ENCODE data around the gene SAG. TPM values are rescaled to one million over a fixed set of nuclear protein-coding genes. Genes with fewer than 3 reads are reported as not detected.
A peak's percentile ranks its signal among the peaks of the same experiment; 100 is the strongest.

Gene SAG
- total and polyA plus RNA-seq, 2 of the 13 experiments (the other 11 are each of a cell fraction or from before 2014, with no cell fraction given) = not detected

DNA sequence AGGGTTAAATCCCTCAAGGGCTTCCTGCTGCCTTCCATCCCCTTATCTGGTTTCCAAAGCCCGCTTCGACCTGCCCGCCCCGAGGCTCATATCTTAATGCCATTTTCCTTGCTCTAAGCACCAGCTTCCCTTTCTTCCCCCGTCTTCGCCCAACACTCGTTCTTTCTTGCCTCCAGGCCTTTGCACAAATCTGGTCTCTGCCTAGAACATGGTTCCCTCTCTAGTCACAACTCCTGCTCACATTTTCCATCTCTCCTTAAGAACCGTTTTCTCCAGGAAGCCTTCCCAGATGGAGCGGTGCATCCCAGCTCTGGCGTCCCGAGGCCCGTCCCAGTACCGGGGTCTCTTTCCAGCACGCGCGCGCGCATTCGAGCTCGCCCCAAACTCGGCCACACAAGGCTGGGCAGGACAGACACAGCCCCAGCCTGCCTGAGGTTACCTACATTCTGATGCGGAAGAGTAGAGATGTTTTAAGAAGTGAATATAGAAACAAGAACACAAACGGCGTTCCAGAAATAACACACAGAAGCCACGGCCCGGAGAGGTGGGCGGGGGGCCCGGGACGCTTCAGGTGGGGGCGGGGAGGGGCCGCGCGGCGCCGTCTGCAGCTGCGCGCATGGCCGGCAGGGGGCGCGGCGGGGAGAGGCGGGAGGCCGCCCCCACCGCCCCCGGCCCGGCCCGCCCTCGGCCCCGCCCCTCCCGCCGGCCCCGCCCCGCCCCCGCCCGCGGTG lies 46.3 kb downstream of the SAG start, which contains the start of gene DGKD (continued):
- TF ChIP-seq ZHX2 (IDR thresholded peaks at IDR 0.05; ENCODE audit: low read depth) (no peak), ZHX2 (CRISPR knock-in tag; IDR thresholded peaks at IDR 0.05; ENCODE audit: borderline replicate concordance) (no peak), ZNF572 (CRISPR knock-in tag; IDR thresholded peaks at IDR 0.05) (peak; percentile 89; the same call in 1 of the 2 replicates), HOXA3 (CRISPR knock-in tag; IDR thresholded peaks at IDR 0.05) (peak; percentile 63), ATF5 (CRISPR knock-in tag; IDR thresholded peaks at IDR 0.05; ENCODE audit: low read depth) (no peak), RERE (CRISPR knock-in tag; IDR thresholded peaks at IDR 0.05; ENCODE audit: low read depth) (no peak; the same call in 1 of the 2 replicates), HIVEP1 (CRISPR knock-in tag; IDR thresholded peaks at IDR 0.05) (peak; percentile 85), ZNF546 (CRISPR knock-in tag; conservative IDR thresholded peaks at IDR 0.05) (0 out of 2 replicates have a peak, but pooled peaks have one; percentile 76), AGO1 (IDR thresholded peaks at IDR 0.05; ENCODE audit: low read depth, low read length, poor library complexity, severe bottlenecking) (no peak), MXD4 (CRISPR knock-in tag; IDR thresholded peaks at IDR 0.05) (no peak)
- TF ChIP-seq, protein P1, sequence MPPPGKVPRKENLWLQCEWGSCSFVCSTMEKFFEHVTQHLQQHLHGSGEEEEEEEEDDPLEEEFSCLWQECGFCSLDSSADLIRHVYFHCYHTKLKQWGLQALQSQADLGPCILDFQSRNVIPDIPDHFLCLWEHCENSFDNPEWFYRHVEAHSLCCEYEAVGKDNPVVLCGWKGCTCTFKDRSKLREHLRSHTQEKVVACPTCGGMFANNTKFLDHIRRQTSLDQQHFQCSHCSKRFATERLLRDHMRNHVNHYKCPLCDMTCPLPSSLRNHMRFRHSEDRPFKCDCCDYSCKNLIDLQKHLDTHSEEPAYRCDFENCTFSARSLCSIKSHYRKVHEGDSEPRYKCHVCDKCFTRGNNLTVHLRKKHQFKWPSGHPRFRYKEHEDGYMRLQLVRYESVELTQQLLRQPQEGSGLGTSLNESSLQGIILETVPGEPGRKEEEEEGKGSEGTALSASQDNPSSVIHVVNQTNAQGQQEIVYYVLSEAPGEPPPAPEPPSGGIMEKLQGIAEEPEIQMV (CRISPR knock-in tag; IDR thresholded peaks at IDR 0.05; ENCODE audit: low read depth) = peak; percentile 57; the same call in 1 of the 2 replicates
- TF ChIP-seq, protein P2, sequence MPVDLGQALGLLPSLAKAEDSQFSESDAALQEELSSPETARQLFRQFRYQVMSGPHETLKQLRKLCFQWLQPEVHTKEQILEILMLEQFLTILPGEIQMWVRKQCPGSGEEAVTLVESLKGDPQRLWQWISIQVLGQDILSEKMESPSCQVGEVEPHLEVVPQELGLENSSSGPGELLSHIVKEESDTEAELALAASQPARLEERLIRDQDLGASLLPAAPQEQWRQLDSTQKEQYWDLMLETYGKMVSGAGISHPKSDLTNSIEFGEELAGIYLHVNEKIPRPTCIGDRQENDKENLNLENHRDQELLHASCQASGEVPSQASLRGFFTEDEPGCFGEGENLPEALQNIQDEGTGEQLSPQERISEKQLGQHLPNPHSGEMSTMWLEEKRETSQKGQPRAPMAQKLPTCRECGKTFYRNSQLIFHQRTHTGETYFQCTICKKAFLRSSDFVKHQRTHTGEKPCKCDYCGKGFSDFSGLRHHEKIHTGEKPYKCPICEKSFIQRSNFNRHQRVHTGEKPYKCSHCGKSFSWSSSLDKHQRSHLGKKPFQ (CRISPR knock-in tag; IDR thresholded peaks at IDR 0.05; ENCODE audit: insufficient replicate concordance) = peak; percentile 54
